Measurements from ENCODE around the gene MTRF1L.

MTRF1L gene

GRCh38 chr6:153028963-153029362 is 26.5 kb upstream of the MTRF1L start:
- CTCF ChIA-PET, result no interaction called here
- TF ChIP-seq NFRKB (IDR thresholded peaks at IDR 0.05), result no peak
- TF ChIP-seq HDGF (IDR thresholded peaks at IDR 0.05; ENCODE audit: borderline replicate concordance), result no peak
- no peak for TF ChIP-seq BHLHE40 (IDR thresholded peaks at IDR 0.05; ENCODE audit: borderline replicate concordance)
- TF ChIP-seq FOXM1 (IDR thresholded peaks at IDR 0.05; ENCODE audit: borderline replicate concordance), result no peak
- POLR2A ChIA-PET, result no interaction called here
- no peak for DNase-seq (ENCODE audit: extremely low spot score)

GRCh38 chr6:153028286-153028685 is 25.8 kb upstream of the MTRF1L start:
- POLR2A ChIA-PET, result no interaction called here
- TF ChIP-seq TARDBP (IDR thresholded peaks at IDR 0.05) (no peak), NFRKB (IDR thresholded peaks at IDR 0.05) (no peak), ARNT (IDR thresholded peaks at IDR 0.05) (no peak), FOXK2 (IDR thresholded peaks at IDR 0.05) (no peak), LEF1 (IDR thresholded peaks at IDR 0.05; ENCODE audit: borderline replicate concordance) (no peak), HDGF (IDR thresholded peaks at IDR 0.05; ENCODE audit: borderline replicate concordance) (no peak), SP1 (IDR thresholded peaks at IDR 0.05) (no peak), CTBP1 (IDR thresholded peaks at IDR 0.05; ENCODE audit: borderline replicate concordance) (no peak), FOXA1 (IDR thresholded peaks at IDR 0.05) (no peak), PKNOX1 (IDR thresholded peaks at IDR 0.05) (no peak), BHLHE40 (IDR thresholded peaks at IDR 0.05; ENCODE audit: borderline replicate concordance) (no peak)
- CTCF ChIA-PET, result no interaction called here
- DNase-seq (ENCODE audit: extremely low spot score), result no peak

GRCh38 chr6:153027480-153027879 is 25.0 kb upstream of the MTRF1L start:
- POLR2A ChIA-PET, result no interaction called here
- no peak for DNase-seq (ENCODE audit: extremely low spot score)
- TF ChIP-seq PKNOX1 (IDR thresholded peaks at IDR 0.05) (no peak), LEF1 (IDR thresholded peaks at IDR 0.05; ENCODE audit: borderline replicate concordance) (no peak), CTBP1 (IDR thresholded peaks at IDR 0.05; ENCODE audit: borderline replicate concordance) (no peak), TARDBP (IDR thresholded peaks at IDR 0.05) (no peak), FOXM1 (IDR thresholded peaks at IDR 0.05; ENCODE audit: borderline replicate concordance) (no peak), L3MBTL2 (conservative IDR thresholded peaks at IDR 0.05) (no peak), HDGF (IDR thresholded peaks at IDR 0.05; ENCODE audit: borderline replicate concordance) (no peak), SP1 (IDR thresholded peaks at IDR 0.05) (no peak), ARNT (IDR thresholded peaks at IDR 0.05) (no peak), SUZ12 (IDR thresholded peaks at IDR 0.05) (no peak), ZNF384 (IDR thresholded peaks at IDR 0.05) (no peak), BHLHE40 (IDR thresholded peaks at IDR 0.05; ENCODE audit: borderline replicate concordance) (no peak), FOXA1 (IDR thresholded peaks at IDR 0.05) (no peak), FOXK2 (IDR thresholded peaks at IDR 0.05) (no peak), NFRKB (IDR thresholded peaks at IDR 0.05) (no peak), ELF4 (IDR thresholded peaks at IDR 0.05) (no peak)
- CTCF ChIA-PET, result no interaction called here

- CTCF ChIA-PET, result interaction anchor here (0.7 to 1.4 kb wide), 3 partner anchors 70 to 122 kb away, joined by 3 to 4 read pairs (median 3); no protein-coding TSS in a partner anchor
- no peak for DNase-seq (ENCODE audit: extremely low spot score)
- POLR2A ChIA-PET, result no interaction called here
- no peak for TF ChIP-seq LEF1 (IDR thresholded peaks at IDR 0.05; ENCODE audit: borderline replicate concordance)
- no peak for TF ChIP-seq TARDBP (IDR thresholded peaks at IDR 0.05)
- TF ChIP-seq SP1 (IDR thresholded peaks at IDR 0.05), result no peak
- no peak for TF ChIP-seq FOXM1 (IDR thresholded peaks at IDR 0.05; ENCODE audit: borderline replicate concordance)
- no peak for TF ChIP-seq ARNT (IDR thresholded peaks at IDR 0.05)
- TF ChIP-seq FOXK2 (IDR thresholded peaks at IDR 0.05), result no peak
- TF ChIP-seq NFRKB (IDR thresholded peaks at IDR 0.05), result no peak
- TF ChIP-seq ELF4 (IDR thresholded peaks at IDR 0.05), result no peak
- TF ChIP-seq HDGF (IDR thresholded peaks at IDR 0.05; ENCODE audit: borderline replicate concordance), result no peak
- no peak for TF ChIP-seq ZNF384 (IDR thresholded peaks at IDR 0.05)
- no peak for TF ChIP-seq L3MBTL2 (conservative IDR thresholded peaks at IDR 0.05)
- no peak for TF ChIP-seq BHLHE40 (IDR thresholded peaks at IDR 0.05; ENCODE audit: borderline replicate concordance)
- no peak for TF ChIP-seq FOXA1 (IDR thresholded peaks at IDR 0.05)
- TF ChIP-seq SUZ12 (IDR thresholded peaks at IDR 0.05), result no peak
- TF ChIP-seq CTBP1 (IDR thresholded peaks at IDR 0.05; ENCODE audit: borderline replicate concordance), result no peak
- no peak for TF ChIP-seq PKNOX1 (IDR thresholded peaks at IDR 0.05)
These were observed 22.2 kb upstream of the MTRF1L start for GRCh38 chr6:153024709-153025017.

GRCh38 chr6:153023977-153024708 is 21.6 kb upstream of the MTRF1L start:
- TF ChIP-seq PKNOX1 (IDR thresholded peaks at IDR 0.05) (peak; percentile 36; the same call in 1 of the 2 replicates), ELF4 (IDR thresholded peaks at IDR 0.05) (no peak)
- ChIA-PET POLR2A (no interaction called here), CTCF (interaction anchor here (0.7 to 1.4 kb wide), 3 partner anchors 70 to 121 kb away, joined by 3 to 4 read pairs (median 3); no protein-coding TSS in a partner anchor)
- DNase-seq (ENCODE audit: extremely low spot score), result peak; percentile 70

GRCh38 chr6:153018355-153018754 is 15.8 kb upstream of the MTRF1L start:
- no peak for DNase-seq (ENCODE audit: extremely low spot score)
- ChIA-PET POLR2A (no interaction called here), CTCF (no interaction called here)
- no peak for TF ChIP-seq BHLHE40 (IDR thresholded peaks at IDR 0.05; ENCODE audit: borderline replicate concordance)
- no peak for TF ChIP-seq PKNOX1 (IDR thresholded peaks at IDR 0.05)
- no peak for TF ChIP-seq SP1 (IDR thresholded peaks at IDR 0.05)
- no peak for TF ChIP-seq NFRKB (IDR thresholded peaks at IDR 0.05)
- TF ChIP-seq ARNT (IDR thresholded peaks at IDR 0.05), result no peak
- no peak for TF ChIP-seq HDGF (IDR thresholded peaks at IDR 0.05; ENCODE audit: borderline replicate concordance)
- TF ChIP-seq ZNF384 (IDR thresholded peaks at IDR 0.05), result no peak
- TF ChIP-seq FOXK2 (IDR thresholded peaks at IDR 0.05), result no peak
- TF ChIP-seq SUZ12 (IDR thresholded peaks at IDR 0.05), result no peak
- TF ChIP-seq L3MBTL2 (conservative IDR thresholded peaks at IDR 0.05), result no peak
- TF ChIP-seq TARDBP (IDR thresholded peaks at IDR 0.05), result no peak
- TF ChIP-seq LEF1 (IDR thresholded peaks at IDR 0.05; ENCODE audit: borderline replicate concordance), result no peak
- TF ChIP-seq FOXA1 (IDR thresholded peaks at IDR 0.05), result no peak
- no peak for TF ChIP-seq CTBP1 (IDR thresholded peaks at IDR 0.05; ENCODE audit: borderline replicate concordance)
